HG03139 (cell line): Measurements from ENCODE around the gene CSNK1E.

Experiments
- ATAC-seq: cut with Tn5 transposase; IDR thresholded peaks from one replicate; pipeline ENCODE4 v1.9.1; 2021; ENCODE audit not compliant: unreplicated experiment

The CSNK1E gene

DNA sequence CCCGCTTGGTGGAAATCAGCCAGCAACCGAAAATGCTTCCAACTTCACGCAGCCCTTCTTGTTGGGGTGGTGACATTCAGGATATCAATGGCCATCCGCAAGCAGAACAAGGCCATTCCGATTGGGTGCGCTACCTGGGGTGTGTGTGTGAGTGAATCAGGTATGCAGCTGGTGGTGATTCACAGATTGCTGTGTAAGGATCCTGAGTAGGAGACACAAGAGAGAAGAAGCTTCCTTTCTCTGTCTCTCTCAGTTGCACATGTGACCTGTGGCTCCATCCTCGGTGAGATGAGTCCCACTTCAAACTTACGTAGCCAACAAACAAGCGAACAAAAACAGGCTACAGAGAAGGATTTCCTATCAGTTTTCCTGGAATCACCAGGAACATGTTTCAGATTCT is 34.8 kb downstream of the CSNK1E start:
- ATAC-seq: no peak

DNA sequence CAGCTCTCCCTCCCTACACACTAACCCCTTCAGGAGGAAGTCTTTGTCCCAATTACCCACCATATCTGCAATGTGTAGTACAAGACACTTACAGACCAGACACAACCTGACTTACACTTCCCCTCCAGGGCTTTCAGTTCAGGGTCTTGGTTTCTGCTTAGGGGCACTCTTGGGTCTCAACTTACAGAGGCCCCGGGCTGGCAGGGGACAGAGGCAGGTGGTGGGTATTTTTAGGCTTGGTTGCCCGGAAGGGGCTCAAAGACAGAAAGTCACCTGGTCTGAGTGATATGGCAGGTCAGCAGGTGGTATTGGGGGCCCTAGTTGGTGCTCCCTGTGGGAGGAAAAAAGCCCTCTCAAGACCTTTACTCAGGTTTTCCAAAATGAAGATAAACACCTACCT is 41.1 kb downstream of the CSNK1E start:
- ATAC-seq: no peak

GRCh38 chr22:38273135-38273826 is 44.0 kb downstream of the CSNK1E start:
- ATAC-seq: no peak

GRCh38 chr22:38272373-38273134 is 44.7 kb downstream of the CSNK1E start, which contains the start of gene TMEM184B:
Gene TMEM184B, minus strand, starts transcription at chr22:38273010. Its CDS starts 25,049 bp downstream, at chr22:38247961.
- ATAC-seq: no peak

DNA sequence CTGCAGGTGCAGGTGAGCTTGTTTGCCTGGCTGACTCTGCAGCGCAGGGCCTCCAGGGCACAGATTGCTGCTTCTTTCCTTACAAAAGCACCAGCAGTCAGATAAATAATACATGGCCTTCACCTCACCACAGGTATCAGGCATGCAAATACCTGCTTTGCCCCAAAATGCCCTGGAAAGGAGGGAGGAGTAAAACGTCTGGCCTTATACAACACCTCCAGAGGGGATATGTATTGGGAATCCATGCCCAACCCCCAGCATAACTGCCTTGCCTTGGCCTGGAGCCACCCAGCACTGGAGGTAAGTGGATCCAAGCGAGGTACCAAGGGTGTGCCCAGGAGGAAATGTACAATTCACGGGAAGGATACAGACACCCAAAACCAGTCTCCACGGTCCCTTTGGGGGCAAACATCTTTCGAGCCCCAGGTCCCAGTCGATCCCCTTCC is 45.3 kb downstream of the CSNK1E start:
- ATAC-seq: no peak

GRCh38 chr22:38271101-38271500 is 46.1 kb downstream of the CSNK1E start:
- no peak for ATAC-seq

DNA sequence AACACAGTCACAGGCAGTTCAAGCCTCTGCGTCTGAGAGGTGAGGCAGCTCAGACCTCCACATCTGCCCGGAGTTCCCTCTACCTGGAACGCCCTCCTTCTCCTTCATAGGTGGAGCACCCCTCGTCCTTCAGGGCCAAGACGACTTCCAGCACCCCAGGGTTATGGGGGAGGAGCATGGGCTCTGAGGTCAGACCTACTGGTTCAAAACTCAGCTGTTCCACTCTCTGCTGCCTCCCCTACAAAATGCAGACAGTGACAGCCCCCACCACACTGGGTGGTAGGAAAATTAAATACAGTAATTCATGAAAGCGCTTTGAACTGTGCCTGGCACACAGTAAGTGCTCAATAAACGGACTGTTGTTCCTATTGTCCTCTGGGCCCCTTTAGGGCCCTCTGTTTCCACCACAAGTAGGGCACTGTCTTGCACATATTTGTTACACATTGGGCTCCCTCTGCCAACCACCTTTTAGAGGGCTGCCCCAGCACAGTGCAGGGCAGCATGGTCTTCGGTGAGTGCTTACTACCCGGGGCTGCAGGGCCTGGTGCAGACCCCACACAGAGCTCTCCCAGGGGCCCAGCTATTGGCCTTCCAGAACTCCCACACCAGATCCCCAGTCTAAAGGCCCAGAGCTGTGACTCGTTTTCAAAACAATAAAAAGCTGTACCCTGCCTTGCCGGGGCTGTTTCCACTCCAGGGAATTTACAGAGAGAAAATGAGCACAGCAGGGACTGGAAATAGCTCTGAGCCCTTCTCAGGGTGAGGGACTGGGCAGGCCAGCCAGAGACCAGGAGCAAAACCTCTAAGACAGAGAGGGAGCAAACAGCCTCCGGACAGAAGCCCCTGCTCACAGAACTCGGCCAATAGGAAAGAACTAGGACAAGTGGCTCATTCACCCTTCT is 46.9 kb downstream of the CSNK1E start:
- ATAC-seq: no peak

- no peak for ATAC-seq
Observed at GRCh38 chr22:38269466-38269865, 47.8 kb downstream of the CSNK1E start.

- ATAC-seq: no peak
Observed at GRCh38 chr22:38267086-38267485, 50.1 kb downstream of the CSNK1E start.

DNA sequence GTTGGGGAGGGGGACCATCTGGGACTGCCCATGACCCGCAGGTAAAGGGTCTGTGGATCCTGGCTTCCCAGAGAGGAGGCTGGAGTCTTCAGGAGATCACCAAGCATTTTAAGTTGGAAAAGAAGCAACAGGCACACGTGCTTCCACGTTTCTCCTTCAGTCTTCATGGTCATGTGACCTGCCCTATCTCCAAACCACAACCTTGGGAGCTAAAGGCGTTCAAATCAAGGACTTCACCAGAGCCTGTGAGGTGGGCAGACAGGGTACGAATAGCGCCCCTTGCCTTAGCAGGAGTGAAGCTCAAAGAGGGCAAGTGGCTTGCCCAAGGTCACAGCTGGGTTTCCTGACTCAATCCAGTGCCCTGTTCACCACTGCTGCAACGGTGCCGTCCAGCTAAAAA is 51.1 kb downstream of the CSNK1E start:
- ATAC-seq: no peak

DNA sequence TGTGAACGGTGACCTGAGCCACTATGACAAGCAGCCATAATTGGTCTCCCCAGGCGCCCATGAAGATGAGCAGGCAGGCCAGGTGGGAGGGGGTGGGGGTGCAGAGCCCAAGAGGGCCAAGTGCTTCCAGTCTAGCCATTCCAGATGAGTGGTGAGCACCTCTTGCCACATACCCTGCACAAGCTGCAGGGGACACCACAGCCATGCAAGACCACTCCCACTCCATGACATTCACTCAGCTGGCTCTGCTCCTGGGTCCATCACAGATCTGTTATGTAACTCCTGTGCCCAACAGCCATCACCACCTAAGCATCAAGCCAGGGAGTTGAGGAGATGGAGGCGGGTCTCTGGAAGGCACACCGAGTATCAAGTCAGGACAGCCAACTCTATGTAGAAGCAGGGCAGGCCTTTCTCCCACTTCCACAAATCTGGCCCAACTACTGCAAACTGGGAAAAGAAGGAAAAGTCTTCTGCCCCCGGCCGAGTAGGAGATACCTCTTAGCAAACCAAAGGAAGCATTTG is 52.9 kb downstream of the CSNK1E start:
- no peak for ATAC-seq

DNA sequence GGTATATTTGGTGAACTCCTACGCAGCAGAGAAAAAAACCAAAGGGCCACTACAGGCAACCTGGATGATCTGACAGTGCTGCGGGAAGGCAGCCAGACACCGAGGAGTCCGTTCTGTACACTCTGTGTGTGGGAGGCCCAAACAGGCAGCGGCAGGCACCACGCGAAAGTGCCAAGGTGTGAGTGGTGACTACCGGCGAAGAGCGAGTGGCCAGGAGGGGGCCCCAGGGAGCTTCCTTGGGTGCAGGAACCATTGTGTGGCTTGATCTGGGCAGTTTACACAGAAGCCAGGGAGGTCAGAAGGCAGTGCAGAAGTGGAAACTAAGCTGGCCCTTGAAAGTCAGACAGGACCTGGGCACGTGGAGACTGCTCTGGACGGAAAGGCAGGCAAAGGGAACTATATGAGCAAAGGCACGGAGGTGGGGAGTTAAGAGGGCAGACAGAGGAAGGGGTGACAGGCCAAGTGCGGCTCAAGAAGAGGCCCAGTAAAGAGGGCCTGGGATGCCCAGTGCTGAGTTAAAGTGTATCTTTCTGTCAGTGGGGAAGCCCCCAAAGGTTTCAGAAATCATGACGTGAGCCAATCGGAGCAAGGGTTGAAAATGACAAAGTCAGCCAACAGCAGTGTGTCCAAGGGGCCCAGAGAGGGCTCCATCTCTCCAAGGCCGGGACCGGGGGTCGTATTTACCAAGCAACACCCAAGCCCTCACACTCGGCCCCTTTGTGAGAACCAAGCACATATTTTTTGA is 55.0 kb downstream of the CSNK1E start:
- ATAC-seq: no peak

DNA sequence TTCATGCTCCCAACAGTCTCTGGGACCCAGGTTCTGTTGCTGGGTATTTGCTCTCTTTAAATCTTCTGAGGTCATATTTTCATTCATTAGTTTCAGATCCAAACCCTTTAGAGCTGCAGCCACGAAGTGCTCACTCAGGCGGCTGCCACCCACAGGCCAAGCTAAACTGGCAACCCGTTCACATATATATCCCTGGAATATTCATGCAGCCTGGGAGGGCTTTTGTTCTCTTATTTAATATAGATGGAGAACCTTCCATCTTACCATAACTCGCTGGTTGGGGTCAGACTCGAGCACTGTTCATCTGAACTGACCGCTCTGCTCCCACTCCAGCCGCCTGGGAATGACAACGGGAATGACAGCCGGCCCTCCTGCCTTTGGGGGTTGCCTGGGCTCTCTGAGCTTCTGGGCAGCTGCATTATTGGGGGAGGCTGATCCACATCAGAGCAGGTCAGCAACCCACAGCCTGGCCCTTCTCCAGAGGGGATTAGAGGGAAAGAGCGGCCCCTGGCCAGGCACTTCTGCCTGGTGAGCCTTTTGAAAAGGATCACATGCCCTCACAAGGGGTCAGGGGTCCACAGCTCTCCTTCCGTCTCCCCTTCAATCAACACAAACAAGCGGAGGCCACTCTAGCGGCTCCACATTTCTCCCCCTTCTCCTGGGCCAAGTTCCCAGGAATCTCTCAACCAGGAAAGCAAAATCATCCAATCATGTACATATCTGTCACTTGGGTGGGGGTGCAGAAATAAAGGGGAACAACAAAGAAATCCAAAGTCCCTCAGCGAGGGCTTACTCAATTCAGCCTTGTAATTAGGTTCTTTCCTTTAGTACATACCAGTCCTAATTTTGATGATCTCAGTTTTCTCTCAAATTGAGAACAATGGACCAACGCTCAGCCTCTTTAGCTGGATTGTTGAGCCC is 56.2 kb downstream of the CSNK1E start:
- no peak for ATAC-seq

DNA sequence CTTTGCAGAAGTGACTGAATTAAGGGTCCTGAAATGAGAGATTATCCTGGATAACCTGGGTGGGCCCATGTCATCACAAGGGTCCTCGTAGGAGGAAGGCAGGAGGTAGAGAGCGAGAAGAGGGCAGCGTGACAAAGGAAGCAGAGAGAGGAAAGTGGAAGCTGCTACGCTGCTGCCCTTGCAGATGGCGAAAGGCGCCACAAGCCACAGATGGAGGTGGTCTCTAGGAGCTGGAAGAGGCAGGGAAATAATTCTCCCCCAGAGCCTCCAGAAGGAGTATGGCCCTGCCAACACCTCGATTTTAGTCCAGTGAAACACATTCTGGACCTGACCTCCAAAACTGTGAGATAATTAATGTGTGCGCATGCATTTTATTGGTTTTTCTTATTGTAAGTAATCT is 57.9 kb downstream of the CSNK1E start:
- no peak for ATAC-seq

DNA sequence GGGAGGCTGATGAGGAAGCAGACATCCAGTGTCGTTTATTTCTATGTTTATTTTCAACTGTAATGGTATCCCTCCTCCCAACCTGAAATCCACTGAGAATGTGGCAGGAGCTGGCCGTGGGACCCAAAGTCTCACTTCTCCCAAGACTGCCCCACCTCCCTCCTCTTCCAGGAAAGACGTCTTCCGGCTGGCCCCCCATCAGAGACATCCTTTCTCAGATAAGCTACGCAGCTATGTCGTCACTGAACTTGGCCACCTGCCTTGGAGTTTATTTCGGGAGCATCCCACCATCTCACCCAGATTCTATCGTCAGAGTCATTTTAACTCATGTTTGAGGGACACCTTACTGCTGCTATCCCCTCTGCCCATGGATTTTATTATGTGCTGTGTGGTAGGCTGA is 58.3 kb downstream of the CSNK1E start:
- ATAC-seq: no peak

GRCh38 chr22:38257650-38258250 is 59.5 kb downstream of the CSNK1E start:
- ATAC-seq: no peak

DNA sequence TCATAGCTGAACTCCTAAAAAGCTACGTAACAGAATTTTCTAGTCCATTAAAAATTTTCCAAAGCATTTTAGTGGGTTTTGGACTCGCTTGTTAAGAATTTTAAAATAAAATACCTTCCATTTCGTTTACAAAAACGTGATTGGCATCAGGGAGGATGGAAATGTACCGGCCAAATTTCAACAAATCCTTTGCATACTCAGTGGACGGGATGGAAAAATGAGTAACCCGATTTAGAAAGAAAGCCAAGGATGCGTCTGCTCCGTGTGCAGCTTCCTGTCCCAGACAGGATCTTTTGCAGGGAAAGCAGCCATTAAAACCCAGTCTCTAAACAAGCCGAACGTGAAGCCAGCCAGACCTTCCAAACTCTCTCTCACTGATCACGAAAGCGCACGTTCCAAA is 60.1 kb downstream of the CSNK1E start:
- ATAC-seq: no peak

DNA sequence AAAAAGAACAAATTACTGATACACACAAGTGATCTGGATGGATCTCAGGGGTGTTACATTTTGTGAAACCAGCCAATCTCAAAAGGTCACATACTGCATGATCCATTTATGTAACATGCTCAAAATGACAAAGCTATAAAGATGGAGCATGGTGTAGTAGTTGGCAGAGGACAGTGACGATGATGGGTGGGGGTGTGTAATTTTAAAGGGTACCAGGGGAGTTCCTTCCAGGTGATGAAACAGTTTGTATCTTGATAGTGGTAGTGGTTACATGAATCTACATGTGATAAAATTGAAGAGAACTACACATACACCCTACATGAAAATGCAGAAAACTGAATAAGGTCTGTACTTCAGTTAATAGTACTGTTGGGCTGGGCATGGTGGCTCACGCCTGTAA is 61.5 kb downstream of the CSNK1E start:
- no peak for ATAC-seq

- ATAC-seq: no peak
Observed at GRCh38 chr22:38251341-38251692, 65.9 kb downstream of the CSNK1E start.
